ENCODE data around the gene ZRANB3.

The ZRANB3 gene

GRCh38 chr2:135246711-135247270, 284.2 kb downstream of the ZRANB3 start:
- DNase-seq: no peak

- DNase-seq: peak; percentile 6
These were observed 285.9 kb downstream of the ZRANB3 start for GRCh38 chr2:135245071-135245470.

DNA sequence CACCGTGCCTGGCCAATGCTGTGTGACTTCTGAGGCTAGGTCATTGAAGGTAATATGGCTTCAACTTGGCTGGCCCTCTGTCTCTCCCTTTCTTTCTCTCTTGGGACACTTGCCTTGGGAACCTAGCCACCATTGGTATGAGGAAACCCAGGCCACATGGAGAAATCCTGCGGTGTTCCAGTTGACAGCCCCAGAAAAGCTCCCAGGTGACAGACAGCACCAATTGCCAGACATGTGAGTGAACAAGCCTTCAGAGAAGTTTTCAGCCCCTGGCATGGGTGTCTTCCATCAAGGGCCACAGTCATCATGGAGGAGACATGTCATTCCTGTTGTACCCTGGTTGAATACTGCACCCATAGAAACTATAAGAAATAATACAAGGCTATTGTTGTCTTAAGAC, 292.4 kb downstream of the ZRANB3 start:
- no peak for DNase-seq

GRCh38 chr2:135230150-135230549, 300.9 kb downstream of the ZRANB3 start:
- no peak for DNase-seq

- no peak for DNase-seq
These were observed 303.6 kb downstream of the ZRANB3 start for GRCh38 chr2:135227386-135227785.

- DNase-seq: no peak
These were observed 304.1 kb downstream of the ZRANB3 start for GRCh38 chr2:135226961-135227360.

GRCh38 chr2:135225781-135226180, 305.2 kb downstream of the ZRANB3 start:
- DNase-seq: no peak

- no peak for DNase-seq
These were observed 311.8 kb downstream of the ZRANB3 start for GRCh38 chr2:135219226-135219625.

GRCh38 chr2:135218426-135218825, 312.6 kb downstream of the ZRANB3 start:
- DNase-seq: no peak

- no peak for DNase-seq
These were observed 318.3 kb downstream of the ZRANB3 start for GRCh38 chr2:135212757-135213156.

- no peak for DNase-seq
These were observed 323.0 kb downstream of the ZRANB3 start for GRCh38 chr2:135208016-135208415.

DNA sequence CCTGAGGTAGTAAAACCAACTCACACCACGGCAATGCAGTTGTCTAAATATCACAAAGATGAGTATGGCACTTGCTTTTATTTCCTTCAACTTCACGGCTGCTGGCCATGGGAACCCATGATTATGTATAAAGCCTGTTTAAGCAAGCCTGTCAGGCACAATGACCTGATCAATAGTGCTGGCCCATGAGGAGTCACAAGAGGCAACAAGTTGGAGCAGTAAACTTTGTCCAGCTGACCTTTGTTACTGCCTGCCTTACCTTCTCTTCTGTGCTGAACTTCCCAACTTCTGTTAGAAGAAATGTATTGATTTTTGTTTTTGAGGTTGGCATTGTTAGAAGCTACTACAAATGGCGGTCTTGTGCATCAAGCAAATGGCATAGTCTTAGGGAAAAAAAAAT, 327.1 kb downstream of the ZRANB3 start:
- DNase-seq: no peak

DNA sequence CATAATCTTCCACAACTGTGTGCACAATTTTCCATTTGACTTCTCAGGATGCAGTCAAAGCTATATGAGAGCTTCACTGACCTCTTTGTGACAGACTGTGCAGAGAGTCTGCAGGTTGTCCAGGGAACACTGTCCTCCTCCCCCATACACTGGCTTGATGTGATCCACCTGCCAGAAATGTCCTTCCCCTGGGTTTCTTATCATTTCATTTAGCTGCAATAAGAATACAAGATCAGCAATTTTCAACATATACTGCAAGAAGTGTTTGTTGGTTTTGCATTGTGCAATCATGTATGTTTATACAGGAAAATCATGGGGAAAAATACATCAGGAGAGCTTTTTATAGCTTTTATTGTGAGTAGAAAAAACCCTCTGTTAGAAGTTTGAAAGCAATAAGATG, 328.3 kb downstream of the ZRANB3 start:
- no peak for DNase-seq

GRCh38 chr2:135198481-135198880, 332.5 kb downstream of the ZRANB3 start:
- DNase-seq: no peak

GRCh38 chr2:135190799-135191198, 340.2 kb downstream of the ZRANB3 start:
- DNase-seq: no peak

DNA sequence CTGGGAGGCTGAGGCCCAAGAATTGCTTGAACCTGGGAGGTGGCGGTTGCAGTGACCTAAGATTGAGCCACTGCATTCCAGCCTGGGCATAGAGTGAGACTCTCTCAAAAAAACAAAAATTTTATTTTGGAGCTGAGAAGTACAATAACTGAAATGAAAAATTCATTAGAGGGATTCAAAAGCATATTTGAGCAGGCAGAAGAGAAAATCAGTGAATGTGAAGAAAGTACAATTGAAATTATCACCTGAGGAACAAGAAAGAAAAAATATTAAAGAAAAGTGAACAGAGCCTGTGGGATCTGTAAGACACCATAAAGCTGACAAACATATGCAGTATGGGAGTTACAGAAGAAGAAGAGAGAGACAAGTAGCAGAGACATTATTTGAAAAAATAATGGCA, 341.9 kb downstream of the ZRANB3 start:
- no peak for DNase-seq

- no peak for DNase-seq
These were observed 343.7 kb downstream of the ZRANB3 start for GRCh38 chr2:135187270-135187669.

GRCh38 chr2:135186054-135186453, 345.0 kb downstream of the ZRANB3 start:
- no peak for DNase-seq

GRCh38 chr2:135183822-135184221, 347.2 kb downstream of the ZRANB3 start:
- no peak for DNase-seq

DNA sequence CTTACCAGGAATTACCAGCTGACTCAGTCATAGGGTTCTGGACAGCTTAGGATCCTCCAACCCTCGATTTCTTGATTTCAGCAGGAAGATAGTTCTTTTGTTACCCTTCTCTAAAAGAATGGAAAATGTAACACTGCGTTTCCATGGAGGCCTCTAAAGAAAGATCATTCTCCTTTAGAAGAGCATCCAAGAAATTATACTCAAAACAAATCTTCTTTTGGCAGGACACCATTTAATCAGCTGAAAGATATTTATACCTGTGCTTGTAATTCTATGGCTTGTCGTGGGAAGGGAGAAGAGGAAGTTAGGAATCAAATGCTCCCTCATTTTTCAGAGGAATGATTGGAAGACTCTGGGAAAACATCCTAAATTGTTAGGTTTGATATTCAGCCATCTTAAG, 348.4 kb downstream of the ZRANB3 start:
- DNase-seq: no peak

DNA sequence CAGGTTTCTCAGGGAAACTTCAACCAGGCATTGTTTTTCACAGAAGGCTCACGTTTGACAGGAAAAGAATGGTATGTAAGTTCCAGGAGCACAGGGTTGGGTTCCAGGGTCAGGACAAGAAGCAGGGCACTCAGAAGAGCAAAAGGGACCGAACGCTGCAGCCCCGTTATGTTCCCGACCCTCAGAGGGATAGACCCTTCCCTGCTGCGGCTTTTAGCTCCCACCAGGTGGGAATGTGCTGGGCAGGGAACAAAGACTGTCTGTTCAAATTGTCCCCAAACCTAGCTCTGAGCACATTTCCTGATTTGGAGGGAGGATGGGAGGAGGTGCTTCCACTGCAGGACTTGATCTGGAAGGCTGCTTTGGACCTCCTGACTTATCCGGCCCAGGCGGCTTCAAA, 348.8 kb downstream of the ZRANB3 start:
- no peak for DNase-seq

GRCh38 chr2:135179689-135180088, 351.3 kb downstream of the ZRANB3 start:
- no peak for DNase-seq

DNA sequence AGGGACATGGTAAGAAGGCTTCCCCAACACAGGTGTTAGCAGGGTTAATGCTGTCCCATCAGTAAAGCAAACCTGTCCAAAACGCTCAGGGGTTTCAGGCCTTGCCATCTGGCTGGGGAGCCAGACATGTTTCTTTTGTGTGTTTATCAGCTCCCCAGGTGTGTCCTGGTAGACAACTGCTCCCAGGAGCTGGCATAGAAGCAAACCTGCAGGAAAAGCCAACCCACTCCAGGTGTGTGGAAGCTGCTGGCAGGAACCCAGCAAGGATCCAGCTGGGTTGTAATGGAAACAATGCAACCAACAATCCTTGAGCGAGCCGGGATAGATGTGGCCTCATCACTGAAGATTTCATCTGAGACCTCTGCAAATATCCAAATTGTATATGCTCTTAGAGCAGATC, 355.8 kb downstream of the ZRANB3 start:
- no peak for DNase-seq

DNA sequence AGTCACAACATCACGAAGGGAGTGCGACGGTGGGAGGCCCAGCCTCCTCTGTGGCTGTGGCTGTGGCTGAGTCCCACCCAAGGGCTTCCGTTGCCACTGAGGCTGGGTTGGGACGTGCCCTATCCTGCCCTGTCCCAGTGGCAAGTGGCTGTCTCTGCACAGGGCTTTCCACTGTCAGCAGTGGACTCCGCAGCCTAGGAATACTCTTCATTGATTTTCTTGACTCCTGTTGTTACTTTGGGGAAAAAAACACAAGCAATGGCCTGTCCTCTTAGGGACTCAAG, 356.3 kb downstream of the ZRANB3 start:
- no peak for DNase-seq

DNA sequence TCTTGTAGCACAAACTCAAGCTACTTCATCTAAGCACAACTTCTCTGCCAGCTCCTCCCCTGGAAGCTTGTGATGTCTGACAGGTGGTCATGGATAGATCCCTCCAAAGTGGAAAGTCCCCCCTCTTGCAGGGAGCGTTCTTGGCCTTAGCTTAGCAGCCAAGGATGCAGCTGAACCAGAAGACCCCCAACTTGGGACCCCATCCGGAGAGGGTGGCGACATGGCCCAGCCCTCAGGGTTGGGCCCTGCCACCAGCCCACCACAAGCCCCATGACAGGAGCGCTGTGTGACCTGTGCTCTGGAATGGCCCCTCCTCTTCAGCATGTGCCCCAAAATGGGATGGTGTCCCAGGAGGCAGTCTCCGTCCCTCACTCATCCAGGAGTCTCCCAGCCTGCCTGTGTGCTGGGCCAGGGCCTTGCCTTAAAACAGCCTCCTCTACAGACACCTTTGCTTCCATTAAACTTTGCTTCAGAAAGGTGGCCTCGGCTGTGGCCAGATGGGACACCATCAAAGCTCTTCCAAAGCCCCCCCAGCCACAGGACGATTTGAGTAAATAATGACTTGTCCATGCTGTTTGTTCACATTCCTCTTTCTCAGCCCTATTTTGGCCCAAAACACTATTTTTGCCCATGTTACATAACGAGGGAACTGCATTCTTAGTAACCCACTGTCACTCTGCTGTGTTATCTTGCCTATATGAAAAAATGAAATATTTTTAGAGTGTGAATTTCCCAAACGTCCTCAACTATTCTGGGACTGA, 356.8 kb downstream of the ZRANB3 start:
- DNase-seq: no peak

Measured in CD4-positive, alpha-beta T cell treated with Interleukin-12 subunit alpha and Interleukin-12 subunit beta, for 1 hour (primary cell).